Activated naive CD8-positive, alpha-beta T cell treated with anti-CD3 and anti-CD28 coated beads, Interleukin-2, amount 50 U/mL, for 24 hours (primary cell): ENCODE data around the gene DGKQ.
"Not testable (repeated sequence)": the region's sequence is repeated elsewhere in the genome, so short reads cannot be mapped to it uniquely, and the experiment has no call there.

ENCODE experiments used
- ATAC-seq: fragments of 150-1000 bp; cut with Tn5 transposase; one replicate; pipeline ENCODE4 v1.10.0; 2021
- DNase-seq: peaks from one replicate; pipeline ENCODE4 v3.0.0; 2021
- H3K27ac Mint-ChIP-seq: one replicate; pipeline ENCODE4 v1.8.0; 2021; ENCODE audit warnings: mild to moderate bottlenecking, mixed read lengths
- H3K27me3 Mint-ChIP-seq: one replicate; pipeline ENCODE4 v1.8.0; 2021; ENCODE audit warnings: mixed read lengths
- H3K36me3 Mint-ChIP-seq: one replicate; pipeline ENCODE4 v1.8.0; 2021; ENCODE audit warnings: low read depth, mixed read lengths
- H3K4me1 Mint-ChIP-seq: one replicate; pipeline ENCODE4 v1.8.0; 2021; ENCODE audit warnings: mixed read lengths
- H3K4me3 Mint-ChIP-seq: one replicate; pipeline ENCODE4 v1.8.0; 2021; ENCODE audit warnings: mild to moderate bottlenecking, moderate library complexity, mixed read lengths
- H3K9me3 Mint-ChIP-seq: one replicate; pipeline ENCODE4 v1.8.0; 2021; ENCODE audit warnings: mixed read lengths

Gene DGKQ

DNA sequence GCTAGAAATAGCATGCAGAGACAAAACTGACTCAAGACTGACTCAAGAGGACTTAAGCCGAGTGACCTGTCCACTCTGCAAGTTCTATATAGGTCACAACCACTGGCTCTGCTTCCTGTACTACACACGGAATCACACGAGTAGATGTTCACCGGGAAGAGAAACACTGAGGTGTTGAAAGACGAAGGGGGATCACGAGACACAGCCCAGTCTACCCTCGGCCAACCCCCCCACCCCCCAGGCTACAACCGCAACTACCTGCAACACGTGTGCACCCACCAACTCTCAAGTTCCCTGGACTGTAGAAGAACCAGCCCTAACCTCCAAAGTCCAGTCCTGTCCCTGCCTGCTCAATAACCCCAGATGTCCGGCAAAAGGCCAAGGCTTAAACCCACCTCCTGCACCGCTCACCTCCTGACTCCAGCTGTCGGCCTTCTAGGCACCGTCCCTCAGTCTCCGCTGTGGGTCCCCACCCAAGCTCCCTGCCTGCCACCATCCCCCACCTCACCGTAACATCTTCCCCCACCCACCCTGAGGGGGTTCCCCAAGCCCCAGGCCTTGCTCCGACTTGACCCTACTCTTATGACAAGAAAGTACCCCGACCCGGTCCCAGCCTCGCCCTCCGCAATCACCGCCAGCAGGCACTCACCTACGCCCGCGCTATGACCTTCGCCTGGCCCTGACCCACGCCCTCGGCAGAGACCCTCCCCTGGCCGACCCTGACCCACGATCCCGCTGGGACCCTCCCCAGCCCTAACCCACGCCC is 42.0 kb downstream of the DGKQ start:
- H3K27me3 Mint-ChIP-seq: no peaks in the 10 kb centered on the region
- DNase-seq (peak; percentile 36), ATAC-seq (no peak)
- H3K36me3 Mint-ChIP-seq: no peaks in the 10 kb centered on the region
- H3K4me1 Mint-ChIP-seq: peaks cover 60% of the 10 kb centered on the region
- H3K27ac Mint-ChIP-seq: peak overlapping the region; percentile 95
- no peaks in the 10 kb centered on the region for H3K9me3 Mint-ChIP-seq
- H3K4me3 Mint-ChIP-seq: peak overlapping the region; percentile 95

DNA sequence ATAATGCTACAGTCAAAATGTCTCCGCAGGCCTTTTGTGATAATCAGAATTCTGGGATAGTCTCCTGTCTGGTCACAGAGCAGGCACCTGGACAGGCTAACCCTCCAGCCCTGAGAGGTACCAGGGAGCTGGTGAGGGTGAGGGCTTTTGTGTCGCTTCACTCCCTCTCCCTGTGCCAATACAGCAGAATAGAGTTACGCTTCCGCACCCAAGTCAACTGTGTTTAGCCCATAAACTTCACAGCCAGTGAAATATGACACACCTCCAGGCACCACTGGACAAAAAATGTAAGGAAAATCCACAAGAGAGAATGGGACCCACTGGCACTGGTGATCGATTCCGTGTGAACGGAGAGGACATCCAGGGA is 42.6 kb downstream of the DGKQ start:
- peaks cover 61% of the 10 kb centered on the region for H3K4me1 Mint-ChIP-seq
- ATAC-seq (no peak), DNase-seq (no peak)
- H3K4me3 Mint-ChIP-seq: peak overlapping the region; percentile 95
- peaks cover 3% of the 10 kb centered on the region for H3K36me3 Mint-ChIP-seq
- no peaks in the 10 kb centered on the region for H3K27me3 Mint-ChIP-seq
- peak overlapping the region; percentile 95 for H3K27ac Mint-ChIP-seq
- no peaks in the 10 kb centered on the region for H3K9me3 Mint-ChIP-seq

DNA sequence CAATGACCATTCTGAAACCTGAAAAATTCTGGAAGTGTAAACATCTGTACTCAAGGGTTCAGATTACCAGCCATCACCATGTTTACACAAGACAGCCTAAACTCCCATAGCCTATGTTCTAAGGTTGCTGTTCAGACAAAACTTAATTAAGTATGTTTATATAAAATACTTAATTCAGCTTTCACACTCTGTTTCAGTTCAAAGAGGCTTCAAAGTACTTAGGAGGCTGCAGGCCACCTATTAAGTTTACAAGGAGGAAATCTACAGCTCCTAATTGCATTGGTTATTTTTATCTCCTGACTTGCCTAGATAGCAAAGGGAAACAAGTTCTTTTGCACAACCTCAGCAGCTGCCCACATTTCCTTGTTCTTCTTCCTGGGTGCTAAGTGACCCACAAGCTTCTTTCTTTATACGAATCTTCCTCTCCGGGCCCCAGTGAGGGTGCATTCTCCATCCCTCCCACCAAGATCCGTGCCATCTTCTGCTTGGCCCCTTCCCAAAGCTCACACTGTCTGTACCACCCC is 43.3 kb downstream of the DGKQ start:
- Mint-ChIP-seq H3K4me3 (peak overlapping the region; percentile 95), H3K4me1 (peaks cover 68% of the 10 kb centered on the region), H3K27ac (peak overlapping the region; percentile 95), H3K9me3 (no peaks in the 10 kb centered on the region), H3K27me3 (no peaks in the 10 kb centered on the region), H3K36me3 (peaks cover 3% of the 10 kb centered on the region)
- DNase-seq (no peak), ATAC-seq (no peak)

DNA sequence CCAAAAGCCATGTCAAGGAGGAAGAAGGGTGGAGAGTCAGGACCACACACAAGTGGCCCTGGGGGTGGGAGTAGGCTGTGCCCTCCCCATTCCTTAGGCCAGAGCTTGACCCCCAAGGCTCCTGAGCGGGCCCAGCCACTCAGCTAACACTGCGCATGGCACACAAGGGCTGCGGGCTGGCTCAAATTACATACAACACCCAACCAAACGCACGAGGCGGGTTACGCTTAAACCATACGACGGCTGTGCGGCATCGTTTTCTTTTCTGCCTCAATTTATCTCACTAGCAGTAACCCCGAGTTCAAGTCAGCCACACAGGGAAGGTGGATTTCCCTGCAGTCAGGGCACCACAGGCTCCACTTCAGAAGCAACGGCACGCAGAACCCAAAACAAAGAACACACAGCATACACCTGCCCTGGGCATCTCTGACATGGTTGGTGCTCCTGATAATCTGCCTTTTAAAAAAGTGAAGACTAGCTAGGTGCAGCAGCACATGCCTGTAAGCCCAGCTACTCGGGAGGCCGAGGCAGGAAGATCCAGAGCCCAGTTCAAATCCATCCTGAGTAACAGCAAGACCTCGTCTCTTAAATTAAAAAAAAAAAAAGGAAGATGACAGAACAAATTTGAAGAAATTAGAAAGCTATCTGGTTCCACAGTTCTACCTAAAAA is 44.1 kb downstream of the DGKQ start:
- peaks cover 70% of the 10 kb centered on the region for H3K4me1 Mint-ChIP-seq
- H3K36me3 Mint-ChIP-seq: peaks cover 3% of the 10 kb centered on the region
- H3K27ac Mint-ChIP-seq: no peak overlapping the region
- H3K4me3 Mint-ChIP-seq: no peak overlapping the region
- DNase-seq: no peak
- H3K27me3 Mint-ChIP-seq: no peaks in the 10 kb centered on the region
- H3K9me3 Mint-ChIP-seq: no peaks in the 10 kb centered on the region
- no peak for ATAC-seq

DNA sequence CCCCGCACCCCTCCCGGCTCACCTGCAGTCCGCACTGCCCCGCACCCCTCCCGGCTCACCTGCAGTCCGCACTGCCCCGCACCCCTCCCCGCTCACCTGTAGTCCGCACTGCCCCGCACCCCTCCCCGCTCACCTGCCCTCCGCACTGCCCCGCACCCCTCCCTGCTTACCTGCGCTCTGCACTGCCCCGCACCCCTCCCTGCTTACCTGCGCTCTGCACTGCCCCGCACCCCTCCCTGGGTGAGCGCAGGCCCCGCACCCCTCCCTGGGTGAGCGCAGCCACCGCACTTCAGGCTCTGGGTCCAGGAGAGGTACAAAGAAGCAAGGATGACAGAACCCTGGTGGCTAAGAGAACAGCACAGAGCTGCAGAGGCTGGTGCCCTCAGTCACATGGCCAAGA is 45.8 kb downstream of the DGKQ start:
- DNase-seq, ATAC-seq, H3K27me3 Mint-ChIP-seq, H3K4me3 Mint-ChIP-seq, H3K9me3 Mint-ChIP-seq, H3K36me3 Mint-ChIP-seq, H3K27ac Mint-ChIP-seq: not testable (repeated sequence)
- peaks cover 76% of the 10 kb centered on the region for H3K4me1 Mint-ChIP-seq

DNA sequence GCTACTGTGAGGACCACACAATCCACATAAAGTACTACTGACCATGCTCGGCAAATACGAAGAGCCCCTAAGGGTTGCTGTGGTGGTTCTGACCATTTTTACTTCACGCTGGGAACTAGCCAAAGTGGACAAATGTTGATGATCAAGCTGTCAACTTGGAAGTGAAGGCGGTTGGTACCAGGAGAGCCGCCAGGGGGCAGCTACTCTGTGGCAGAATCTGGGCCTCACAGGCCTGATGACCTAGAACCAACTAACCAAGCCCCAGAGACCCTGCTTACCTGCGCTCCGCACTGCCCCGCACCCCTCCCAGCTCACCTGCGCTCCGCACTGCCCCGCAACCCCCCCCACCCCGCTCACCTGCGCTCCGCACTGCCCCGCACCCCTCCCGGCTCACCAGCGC is 46.8 kb downstream of the DGKQ start:
- H3K36me3 Mint-ChIP-seq: peaks cover 12% of the 10 kb centered on the region
- DNase-seq: no peak
- peaks cover 84% of the 10 kb centered on the region for H3K4me1 Mint-ChIP-seq
- ATAC-seq: no peak
- H3K27ac Mint-ChIP-seq: no peak overlapping the region
- no peak overlapping the region for H3K4me3 Mint-ChIP-seq
- H3K9me3 Mint-ChIP-seq: no peaks in the 10 kb centered on the region
- no peaks in the 10 kb centered on the region for H3K27me3 Mint-ChIP-seq

DNA sequence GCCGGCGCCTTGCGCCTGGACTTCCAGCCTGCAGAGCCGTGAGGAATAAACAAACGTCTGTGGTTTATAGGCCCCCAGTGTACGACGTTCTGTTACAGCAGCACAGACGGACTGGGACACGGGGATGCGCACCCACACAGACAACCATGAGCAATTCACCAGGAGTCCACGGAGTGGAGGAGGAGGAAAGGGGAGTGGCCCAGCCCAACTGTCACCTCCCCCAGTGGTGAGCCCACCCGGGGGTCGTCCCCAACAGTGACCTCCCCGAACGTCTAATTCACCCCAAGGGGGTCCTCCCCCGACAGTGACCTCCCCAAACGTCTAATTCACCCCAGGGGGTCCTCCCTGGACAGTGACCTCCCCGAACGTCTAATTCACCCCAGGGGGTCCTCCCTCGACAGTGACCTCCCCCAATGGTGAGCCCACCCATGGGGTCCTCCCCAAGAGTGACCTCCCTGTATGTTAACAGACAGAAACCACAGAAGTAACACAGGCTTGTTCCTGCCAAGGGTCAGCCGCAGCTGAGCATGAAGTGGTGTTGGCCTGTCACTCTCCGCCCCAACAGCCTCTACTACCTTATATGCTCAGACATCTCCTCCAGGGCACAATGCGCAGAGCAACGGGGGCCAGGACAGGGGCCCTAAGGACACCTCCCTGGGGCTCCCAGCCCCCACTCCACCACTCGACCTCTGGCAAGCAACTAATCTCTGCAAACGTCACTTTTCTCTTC is 47.4 kb downstream of the DGKQ start:
- Mint-ChIP-seq H3K4me3 (peak overlapping the region; percentile 7), H3K27ac (peak overlapping the region; percentile 53), H3K27me3 (no peaks in the 10 kb centered on the region), H3K36me3 (peaks cover 15% of the 10 kb centered on the region), H3K9me3 (no peaks in the 10 kb centered on the region), H3K4me1 (peaks cover 84% of the 10 kb centered on the region)
- DNase-seq: no peak
- no peak for ATAC-seq

DNA sequence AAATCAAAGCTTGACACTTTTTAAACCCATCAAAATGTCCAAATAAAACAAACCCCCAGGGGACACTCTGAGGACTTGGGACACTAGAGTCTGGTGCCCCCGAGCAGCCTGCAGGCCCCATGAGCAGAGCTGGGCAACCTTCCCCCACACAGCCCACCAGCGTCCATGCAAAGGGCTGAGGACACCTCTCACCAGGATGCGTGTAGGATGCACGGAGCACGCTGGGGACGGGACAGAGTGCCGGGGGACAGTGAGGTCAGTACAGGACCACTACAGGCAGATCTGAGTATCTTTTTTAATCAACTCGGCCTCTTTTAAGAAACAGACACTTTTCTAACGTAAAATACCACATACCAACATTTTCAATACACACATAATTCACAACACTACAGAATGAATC is 48.2 kb downstream of the DGKQ start:
- H3K36me3 Mint-ChIP-seq: peaks cover 17% of the 10 kb centered on the region
- no peaks in the 10 kb centered on the region for H3K9me3 Mint-ChIP-seq
- no peak for ATAC-seq
- DNase-seq: no peak
- H3K4me1 Mint-ChIP-seq: peaks cover 79% of the 10 kb centered on the region
- H3K27ac Mint-ChIP-seq: peak overlapping the region; percentile 61
- H3K4me3 Mint-ChIP-seq: peak overlapping the region; percentile 3
- H3K27me3 Mint-ChIP-seq: no peaks in the 10 kb centered on the region

DNA sequence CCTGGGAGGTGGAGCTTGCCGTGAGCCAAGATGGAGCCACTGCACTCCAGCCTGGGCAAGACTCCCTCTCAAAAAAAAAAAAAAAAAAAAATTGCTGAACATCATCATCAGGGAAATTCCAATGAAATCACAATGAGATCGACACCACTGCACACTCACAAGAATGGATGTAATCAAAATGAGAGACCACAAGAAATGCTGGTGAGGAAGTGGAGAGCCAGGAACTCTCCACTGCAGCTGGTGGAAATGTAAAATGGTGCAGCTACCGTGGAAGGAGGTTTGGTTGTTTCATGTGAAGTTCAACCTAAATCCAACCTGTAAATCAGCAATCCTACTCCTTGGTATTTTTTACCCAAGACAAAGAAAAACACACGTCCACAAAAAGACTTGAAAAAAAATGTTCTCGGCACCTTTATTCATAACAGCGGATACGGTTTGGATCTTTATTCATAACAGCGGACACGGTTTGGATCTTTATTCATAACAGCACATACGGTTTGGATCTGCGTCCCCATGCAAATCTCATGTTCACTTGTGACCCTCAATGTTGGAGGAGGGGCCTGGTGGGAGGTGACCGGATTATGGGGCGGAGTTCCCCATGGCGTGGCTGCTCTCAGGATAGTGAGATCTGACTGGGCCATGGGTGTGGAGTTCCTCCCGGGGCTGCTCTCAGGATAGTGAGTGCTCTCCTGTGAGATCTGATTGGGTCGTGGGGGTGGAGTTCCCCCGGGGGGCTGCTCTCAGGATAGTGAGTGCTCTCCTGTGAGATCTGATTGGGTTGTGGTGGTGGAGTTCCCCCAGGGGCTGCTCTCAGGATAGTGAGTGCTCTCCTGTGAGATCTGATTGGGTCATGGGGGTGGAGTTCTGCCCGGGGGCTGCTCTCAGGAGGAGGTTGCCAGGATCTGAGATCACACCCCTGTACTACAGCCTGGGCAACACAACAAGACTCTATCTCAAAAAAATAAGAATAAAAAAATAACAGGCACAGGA is 49.0 kb downstream of the DGKQ start:
- H3K27ac Mint-ChIP-seq: peak overlapping the region; percentile 61
- H3K36me3 Mint-ChIP-seq: peaks cover 22% of the 10 kb centered on the region
- peaks cover 77% of the 10 kb centered on the region for H3K4me1 Mint-ChIP-seq
- ATAC-seq (peak; percentile 69), DNase-seq (peak; percentile 35)
- H3K27me3 Mint-ChIP-seq: no peaks in the 10 kb centered on the region
- peak overlapping the region; percentile 31 for H3K4me3 Mint-ChIP-seq
- no peaks in the 10 kb centered on the region for H3K9me3 Mint-ChIP-seq

DNA sequence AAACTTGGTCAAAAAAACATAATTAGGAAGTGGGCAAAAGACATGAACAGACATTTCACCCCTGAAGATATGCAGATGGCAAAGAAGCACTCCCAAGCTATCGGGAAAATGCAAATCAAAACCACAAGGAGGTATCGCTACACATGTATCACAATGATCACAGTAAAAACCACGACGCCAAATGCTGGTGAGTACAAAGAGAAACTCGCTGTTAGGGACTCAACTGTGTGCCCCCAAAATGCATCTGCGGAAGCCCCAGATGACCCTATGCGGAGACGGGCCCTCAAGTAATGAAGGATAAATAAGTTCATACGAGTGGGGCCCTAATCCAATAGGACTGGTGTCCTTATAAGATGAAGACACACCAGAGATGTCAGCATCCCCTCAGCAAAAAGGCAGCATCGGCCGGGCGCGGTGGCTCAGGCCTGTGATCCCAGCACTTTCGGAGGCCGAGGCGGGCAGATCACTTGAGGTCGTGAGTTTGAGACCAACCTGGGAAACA is 51.5 kb downstream of the DGKQ start:
- H3K27ac Mint-ChIP-seq: peak overlapping the region; percentile 69
- H3K4me1 Mint-ChIP-seq: peaks cover 75% of the 10 kb centered on the region
- H3K27me3 Mint-ChIP-seq: no peaks in the 10 kb centered on the region
- ATAC-seq (peak; percentile 64), DNase-seq (peak; percentile 26)
- H3K4me3 Mint-ChIP-seq: peak overlapping the region; percentile 19
- peaks cover 11% of the 10 kb centered on the region for H3K9me3 Mint-ChIP-seq
- peaks cover 31% of the 10 kb centered on the region for H3K36me3 Mint-ChIP-seq

DNA sequence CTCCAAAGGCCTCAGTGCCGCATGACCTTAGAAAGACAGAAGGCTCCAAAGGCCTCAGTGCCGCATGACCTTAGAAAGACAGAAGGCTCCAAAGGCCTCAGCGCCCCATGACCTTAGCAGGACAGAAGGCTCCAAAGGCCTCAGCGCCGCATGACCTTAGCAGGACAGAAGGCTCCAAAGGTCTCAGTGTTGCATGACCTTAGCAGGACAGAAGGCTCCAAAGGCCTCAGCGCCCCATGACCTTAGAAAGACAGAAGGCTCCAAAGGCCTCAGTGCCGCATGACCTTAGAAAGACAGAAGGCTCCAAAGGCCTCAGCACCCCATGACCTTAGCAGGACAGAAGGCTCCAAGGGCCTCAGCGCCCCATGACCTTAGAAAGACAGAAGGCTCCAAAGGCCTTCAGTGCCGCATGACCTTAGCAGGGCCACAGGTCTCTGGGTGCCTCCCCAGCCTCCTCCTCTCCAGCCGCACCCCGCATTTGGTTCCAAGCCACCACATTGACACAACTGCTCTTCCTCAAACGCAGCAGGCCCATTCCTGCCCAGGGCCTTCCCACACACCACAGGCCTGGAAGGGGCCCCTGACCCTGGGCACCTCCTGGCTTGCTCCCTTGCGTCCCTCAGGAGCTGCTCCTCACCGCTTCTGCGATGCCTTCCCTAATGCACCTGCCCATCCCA is 54.2 kb downstream of the DGKQ start:
- Mint-ChIP-seq H3K36me3 (peaks cover 29% of the 10 kb centered on the region), H3K4me1 (peaks cover 75% of the 10 kb centered on the region), H3K9me3 (peaks cover 11% of the 10 kb centered on the region)
- not testable (repeated sequence) for DNase-seq, H3K27me3 Mint-ChIP-seq, H3K4me3 Mint-ChIP-seq, ATAC-seq, H3K27ac Mint-ChIP-seq

DNA sequence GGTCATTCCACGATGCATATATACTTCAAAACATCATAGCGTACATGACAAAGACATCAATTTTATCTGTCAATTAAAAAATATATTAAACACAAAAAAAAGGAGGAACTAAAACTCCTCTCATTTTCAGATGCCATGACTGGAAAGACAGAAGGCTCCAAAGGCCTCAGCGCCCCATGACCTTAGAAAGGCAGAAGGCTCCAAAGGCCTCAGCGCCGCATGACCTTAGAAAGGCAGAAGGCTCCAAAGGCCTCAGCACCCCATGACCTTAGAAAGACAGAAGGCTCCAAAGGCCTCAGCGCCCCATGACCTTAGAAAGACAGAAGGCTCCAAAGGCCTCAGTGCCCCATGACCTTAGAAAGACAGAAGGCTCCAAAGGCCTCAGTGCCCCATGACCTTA is 54.8 kb downstream of the DGKQ start:
- H3K27ac Mint-ChIP-seq: not testable (repeated sequence)
- H3K4me1 Mint-ChIP-seq: peaks cover 70% of the 10 kb centered on the region

DNA sequence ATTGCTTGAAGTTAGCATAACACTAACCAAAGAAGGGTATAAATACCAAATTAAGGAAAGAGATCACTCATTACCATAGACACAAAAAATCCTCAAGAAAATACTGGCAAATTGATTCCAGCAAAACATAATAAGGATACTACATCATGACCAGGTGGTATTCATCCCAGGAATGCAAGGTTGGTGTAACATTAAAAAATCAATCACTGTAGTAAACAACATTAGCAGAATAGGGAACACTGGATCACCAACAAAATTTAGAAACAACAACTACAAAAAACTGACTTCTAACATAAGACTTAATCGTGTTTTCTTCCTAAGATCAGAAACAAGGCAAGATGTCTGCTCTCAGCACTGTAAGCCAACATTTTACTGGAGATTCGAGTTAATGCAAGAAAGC is 55.4 kb downstream of the DGKQ start:
- peaks cover 29% of the 10 kb centered on the region for H3K36me3 Mint-ChIP-seq
- ATAC-seq (no peak), DNase-seq (no peak)
- peaks cover 11% of the 10 kb centered on the region for H3K9me3 Mint-ChIP-seq
- no peak overlapping the region for H3K4me3 Mint-ChIP-seq
- H3K4me1 Mint-ChIP-seq: peaks cover 64% of the 10 kb centered on the region
- H3K27me3 Mint-ChIP-seq: no peaks in the 10 kb centered on the region
- H3K27ac Mint-ChIP-seq: no peak overlapping the region

More for the DNA sequence above, 54.8 kb downstream of the DGKQ start:
- not testable (repeated sequence) for DNase-seq, ATAC-seq, H3K4me3 Mint-ChIP-seq, H3K27me3 Mint-ChIP-seq
- Mint-ChIP-seq H3K9me3 (peaks cover 11% of the 10 kb centered on the region), H3K36me3 (peaks cover 29% of the 10 kb centered on the region)
